ENCODE data around the gene NDUFAF3. TPM values are rescaled to one million over a fixed set of nuclear protein-coding genes. Genes with fewer than 3 reads are reported as not detected.

Gene NDUFAF3
- total RNA-seq, 1 experiment from 2014 or later = 38.8 TPM

DNA sequence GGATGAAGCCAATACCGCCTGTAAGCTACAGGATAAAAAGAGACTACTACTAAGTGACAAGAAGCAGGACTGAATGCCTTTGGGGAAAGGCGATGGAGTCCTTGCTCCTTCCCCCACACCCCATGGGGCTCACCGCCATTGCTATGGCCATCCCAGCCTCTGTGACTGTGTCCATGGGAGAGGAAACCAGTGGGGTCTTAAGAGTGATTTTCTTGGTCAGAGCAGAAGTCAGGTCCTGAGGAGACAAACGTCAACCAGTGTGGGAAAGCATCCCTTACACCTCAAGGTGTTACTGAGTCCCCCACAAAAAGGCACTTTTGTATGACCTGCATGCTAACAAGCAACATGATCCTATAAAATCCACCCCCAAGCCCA is 6.4 kb downstream of the NDUFAF3 start:
- peaks cover 14% of the 10 kb centered on the region for H3K4me1 ChIP-seq (replicated peaks; ENCODE audit: insufficient read depth)
- H2AFZ ChIP-seq = no peak overlapping the region
- CTCF ChIA-PET = no interaction called here
- H3K27ac ChIP-seq = no peak overlapping the region
- no peaks in the 10 kb centered on the region for H3K27me3 ChIP-seq (ENCODE audit: insufficient read depth, low read depth)
- peaks cover 43% of the 10 kb centered on the region for H3F3A ChIP-seq (ENCODE audit: insufficient read depth, low read depth)
- intact Hi-C loops (cut with micrococcal nuclease; ENCODE audit: unreplicated experiment) = loop anchor here (5.0 kb wide), 1 partner anchor 64 kb away; the partner anchor contains the start of gene QRICH1
- H3K36me3 ChIP-seq (ENCODE audit: low read depth) = peaks cover 14% of the 10 kb centered on the region; the same call in 1 of the 2 replicates
- TF ChIP-seq, protein P1, sequence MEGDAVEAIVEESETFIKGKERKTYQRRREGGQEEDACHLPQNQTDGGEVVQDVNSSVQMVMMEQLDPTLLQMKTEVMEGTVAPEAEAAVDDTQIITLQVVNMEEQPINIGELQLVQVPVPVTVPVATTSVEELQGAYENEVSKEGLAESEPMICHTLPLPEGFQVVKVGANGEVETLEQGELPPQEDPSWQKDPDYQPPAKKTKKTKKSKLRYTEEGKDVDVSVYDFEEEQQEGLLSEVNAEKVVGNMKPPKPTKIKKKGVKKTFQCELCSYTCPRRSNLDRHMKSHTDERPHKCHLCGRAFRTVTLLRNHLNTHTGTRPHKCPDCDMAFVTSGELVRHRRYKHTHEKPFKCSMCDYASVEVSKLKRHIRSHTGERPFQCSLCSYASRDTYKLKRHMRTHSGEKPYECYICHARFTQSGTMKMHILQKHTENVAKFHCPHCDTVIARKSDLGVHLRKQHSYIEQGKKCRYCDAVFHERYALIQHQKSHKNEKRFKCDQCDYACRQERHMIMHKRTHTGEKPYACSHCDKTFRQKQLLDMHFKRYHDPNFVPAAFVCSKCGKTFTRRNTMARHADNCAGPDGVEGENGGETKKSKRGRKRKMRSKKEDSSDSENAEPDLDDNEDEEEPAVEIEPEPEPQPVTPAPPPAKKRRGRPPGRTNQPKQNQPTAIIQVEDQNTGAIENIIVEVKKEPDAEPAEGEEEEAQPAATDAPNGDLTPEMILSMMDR (conservative IDR thresholded peaks at IDR 0.05) = no peak
- TF ChIP-seq EZH2 (IDR thresholded peaks at IDR 0.05; ENCODE audit: low read depth) = no peak
- H3K4me3 ChIP-seq = peak overlapping the region; percentile 77
- POLR2A ChIA-PET (ENCODE audit: unreplicated experiment) = interaction anchor here (0.6 kb wide), 1 partner anchor 285 kb away, joined by 3 read pairs; no protein-coding TSS in a partner anchor
- H4K20me1 ChIP-seq (ENCODE audit: insufficient read depth) = no peaks in the 10 kb centered on the region; the same call in 1 of the 2 replicates
- peaks cover 51% of the 10 kb centered on the region for H3K79me2 ChIP-seq (ENCODE audit: low read depth)
- H3K9me3 ChIP-seq (ENCODE audit: insufficient read depth, low read depth) = no peaks in the 10 kb centered on the region
- no TSS peak for BruUV-seq (replicated peaks)
- no peaks in the 10 kb centered on the region for H3K9me2 ChIP-seq (ENCODE audit: insufficient read depth)
- H3K4me2 ChIP-seq = peak overlapping the region; percentile 95
- DNase-seq = no peak

GRCh38 chr3:49028673-49029562 is 7.0 kb downstream of the NDUFAF3 start, which contains the start of gene IMPDH2:
Gene IMPDH2, minus strand, starts transcription at chr3:49029398. Its CDS starts 48 bp downstream, at chr3:49029350.
- Histone ChIP-seq H3K27me3 (ENCODE audit: insufficient read depth, low read depth) (no peaks in the 10 kb centered on the region), H4K20me1 (ENCODE audit: insufficient read depth) (no peaks in the 10 kb centered on the region; the same call in 1 of the 2 replicates), H3F3A (ENCODE audit: insufficient read depth, low read depth) (peaks cover 40% of the 10 kb centered on the region), H3K9me3 (ENCODE audit: insufficient read depth, low read depth) (no peaks in the 10 kb centered on the region), H3K27ac (peak within 1 kb of the TSS; percentile 47), H3K79me2 (ENCODE audit: low read depth) (peaks cover 45% of the 10 kb centered on the region), H3K36me3 (ENCODE audit: low read depth) (peaks cover 14% of the 10 kb centered on the region; the same call in 1 of the 2 replicates), H3K4me1 (replicated peaks; ENCODE audit: insufficient read depth) (peaks cover 8% of the 10 kb centered on the region), H3K4me3 (peak within 1 kb of the TSS; percentile 77), H2AFZ (peak within 1 kb of the TSS; percentile 72), H3K9me2 (ENCODE audit: insufficient read depth) (no peaks in the 10 kb centered on the region), H3K4me2 (peak within 1 kb of the TSS; percentile 95)
- ChIA-PET POLR2A (ENCODE audit: unreplicated experiment) (interaction anchor here (0.6 to 1.0 kb wide), 8 partner anchors 22 to 1004 kb away, joined by 3 to 6 read pairs (median 4); partner anchors contain the start of genes QRICH1, USP19 and WDR6), CTCF (no interaction called here)
- BruUV-seq (replicated peaks) = TSS peak; percentile 61
- peak; percentile 76 to 89 for DNase-seq
- intact Hi-C loops (cut with micrococcal nuclease; ENCODE audit: unreplicated experiment) = loop anchor here (5.0 kb wide), 1 partner anchor 63 kb away; the partner anchor contains the start of gene QRICH1
- TF ChIP-seq EZH2 (IDR thresholded peaks at IDR 0.05; ENCODE audit: low read depth) = no peak
- TF ChIP-seq, protein P1 (conservative IDR thresholded peaks at IDR 0.05) = no peak

- Histone ChIP-seq H4K20me1 (ENCODE audit: insufficient read depth) (no peaks in the 10 kb centered on the region; the same call in 1 of the 2 replicates), H3F3A (ENCODE audit: insufficient read depth, low read depth) (peaks cover 36% of the 10 kb centered on the region), H3K4me2 (peak overlapping the region; percentile 95), H3K9me2 (ENCODE audit: insufficient read depth) (no peaks in the 10 kb centered on the region), H3K27me3 (ENCODE audit: insufficient read depth, low read depth) (no peaks in the 10 kb centered on the region), H3K9me3 (ENCODE audit: insufficient read depth, low read depth) (no peaks in the 10 kb centered on the region), H3K79me2 (ENCODE audit: low read depth) (peaks cover 45% of the 10 kb centered on the region), H2AFZ (no peak overlapping the region), H3K4me3 (peak overlapping the region; percentile 77), H3K27ac (peak overlapping the region; percentile 47), H3K4me1 (replicated peaks; ENCODE audit: insufficient read depth) (peaks cover 8% of the 10 kb centered on the region), H3K36me3 (ENCODE audit: low read depth) (peaks cover 14% of the 10 kb centered on the region; the same call in 1 of the 2 replicates)
- BruUV-seq (replicated peaks) = no TSS peak
- TF ChIP-seq EZH2 (IDR thresholded peaks at IDR 0.05; ENCODE audit: low read depth) = no peak
- TF ChIP-seq, protein P1 (conservative IDR thresholded peaks at IDR 0.05) = no peak
- POLR2A ChIA-PET (ENCODE audit: unreplicated experiment) = interaction anchor here (0.6 to 1.0 kb wide), 7 partner anchors 23 to 1004 kb away, joined by 3 to 6 read pairs (median 5); partner anchors contain the start of genes QRICH1, USP19 and WDR6
- DNase-seq = no peak
- intact Hi-C loops (cut with micrococcal nuclease; ENCODE audit: unreplicated experiment) = loop anchor here (5.0 kb wide), 1 partner anchor 63 kb away; the partner anchor contains the start of gene QRICH1
- CTCF ChIA-PET = no interaction called here
These were observed 7.6 kb downstream of the NDUFAF3 start for GRCh38 chr3:49029563-49029884.
